ENCODE results near the gene COG4. TPM values are rescaled to one million over a fixed set of nuclear protein-coding genes. Genes with fewer than 3 reads are reported as not detected.

Gene COG4
- total RNA-seq, 2 donors from 2014 or later, result 44.2 to 46.7 TPM

DNA sequence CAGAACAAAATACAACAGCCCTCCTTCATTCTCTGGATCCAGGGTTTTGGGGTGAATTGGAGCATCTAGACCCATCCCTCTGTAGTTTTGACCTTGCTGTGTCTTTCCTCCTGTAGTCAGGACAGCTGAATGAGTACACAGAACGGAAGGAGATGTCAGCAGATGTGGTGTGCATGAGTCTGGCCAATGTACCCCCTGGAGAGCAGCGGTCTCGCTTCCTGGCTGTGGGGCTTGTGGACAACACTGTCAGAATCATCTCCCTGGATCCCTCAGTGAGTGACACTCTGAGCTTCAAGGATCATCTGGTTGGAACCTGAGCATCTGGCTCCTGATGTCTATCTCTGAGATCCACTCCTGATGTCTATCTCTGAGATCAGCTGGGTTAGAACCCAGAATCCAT is 32.7 kb upstream of the COG4 start:
- no peak overlapping the region for H3K27ac ChIP-seq
- TF ChIP-seq, protein P1, sequence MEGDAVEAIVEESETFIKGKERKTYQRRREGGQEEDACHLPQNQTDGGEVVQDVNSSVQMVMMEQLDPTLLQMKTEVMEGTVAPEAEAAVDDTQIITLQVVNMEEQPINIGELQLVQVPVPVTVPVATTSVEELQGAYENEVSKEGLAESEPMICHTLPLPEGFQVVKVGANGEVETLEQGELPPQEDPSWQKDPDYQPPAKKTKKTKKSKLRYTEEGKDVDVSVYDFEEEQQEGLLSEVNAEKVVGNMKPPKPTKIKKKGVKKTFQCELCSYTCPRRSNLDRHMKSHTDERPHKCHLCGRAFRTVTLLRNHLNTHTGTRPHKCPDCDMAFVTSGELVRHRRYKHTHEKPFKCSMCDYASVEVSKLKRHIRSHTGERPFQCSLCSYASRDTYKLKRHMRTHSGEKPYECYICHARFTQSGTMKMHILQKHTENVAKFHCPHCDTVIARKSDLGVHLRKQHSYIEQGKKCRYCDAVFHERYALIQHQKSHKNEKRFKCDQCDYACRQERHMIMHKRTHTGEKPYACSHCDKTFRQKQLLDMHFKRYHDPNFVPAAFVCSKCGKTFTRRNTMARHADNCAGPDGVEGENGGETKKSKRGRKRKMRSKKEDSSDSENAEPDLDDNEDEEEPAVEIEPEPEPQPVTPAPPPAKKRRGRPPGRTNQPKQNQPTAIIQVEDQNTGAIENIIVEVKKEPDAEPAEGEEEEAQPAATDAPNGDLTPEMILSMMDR (IDR thresholded peaks at IDR 0.05), result no peak
- ATAC-seq (ENCODE audit: insufficient number of reproducible peaks, low FRiP score, low read depth) (no peak), DNase-seq (ENCODE audit: low spot score) (no peak)
- no peaks in the 10 kb centered on the region for H3K4me1 ChIP-seq (ENCODE audit: control insufficient read depth in 1 of 2, low read depth in 2 of 2)
- H3K36me3 ChIP-seq, result peaks cover 50% of the 10 kb centered on the region
- H3K27me3 ChIP-seq (replicated peaks; ENCODE audit: insufficient read depth), result no peaks in the 10 kb centered on the region
- no peak overlapping the region for H3K4me3 ChIP-seq
- no peaks in the 10 kb centered on the region for H3K9me3 ChIP-seq

DNA sequence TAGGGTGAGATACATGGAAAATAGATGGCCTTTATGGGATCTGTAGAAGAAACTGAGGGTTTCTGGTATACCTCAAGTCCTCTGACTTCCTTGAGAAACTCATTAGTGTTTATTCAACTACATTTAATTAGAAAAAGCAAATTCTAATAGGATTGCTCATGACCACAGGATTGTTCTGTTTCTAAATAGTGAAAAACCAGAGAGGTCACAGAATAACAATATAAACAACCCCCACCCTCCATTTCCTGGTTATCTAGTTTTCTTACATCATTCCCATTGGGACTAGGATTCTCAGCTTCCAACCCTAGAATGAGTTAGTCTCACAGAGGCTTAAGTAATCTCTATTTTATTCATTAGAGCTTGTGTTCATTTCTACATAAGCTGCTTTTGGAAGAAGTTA is 30.3 kb upstream of the COG4 start:
- no peaks in the 10 kb centered on the region for H3K4me1 ChIP-seq (ENCODE audit: control insufficient read depth in 1 of 2, low read depth in 2 of 2)
- H3K36me3 ChIP-seq, result peaks cover 57% of the 10 kb centered on the region
- no peak overlapping the region for H3K27ac ChIP-seq
- TF ChIP-seq, protein P1 (IDR thresholded peaks at IDR 0.05), result no peak
- no peak for ATAC-seq (ENCODE audit: insufficient number of reproducible peaks, low FRiP score, low read depth)
- no peak overlapping the region for H3K4me3 ChIP-seq
- no peak for DNase-seq (ENCODE audit: low spot score)
- H3K9me3 ChIP-seq, result no peaks in the 10 kb centered on the region
- H3K27me3 ChIP-seq (replicated peaks; ENCODE audit: insufficient read depth), result no peaks in the 10 kb centered on the region

DNA sequence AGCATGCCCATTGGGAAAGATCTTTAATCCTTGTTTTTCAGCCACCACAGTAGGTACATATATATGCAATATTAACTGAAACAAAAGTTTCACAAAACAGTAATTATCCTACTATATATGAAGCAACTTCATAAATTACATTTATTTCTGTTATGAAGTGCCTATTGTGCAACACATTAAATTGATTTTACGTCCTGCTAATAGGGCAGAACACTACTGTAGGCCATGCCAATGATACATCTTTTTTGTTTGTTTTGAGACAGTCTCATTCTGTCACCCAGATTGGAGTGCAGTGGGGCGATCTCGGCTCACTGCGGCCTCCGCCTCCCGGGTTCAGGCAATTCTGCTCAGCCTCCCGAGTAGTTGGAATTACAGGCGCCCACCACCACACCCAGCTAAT is 29.3 kb upstream of the COG4 start:
- Histone ChIP-seq H3K27me3 (replicated peaks; ENCODE audit: insufficient read depth) (no peaks in the 10 kb centered on the region), H3K27ac (no peak overlapping the region), H3K9me3 (no peaks in the 10 kb centered on the region), H3K4me1 (ENCODE audit: control insufficient read depth in 1 of 2, low read depth in 2 of 2) (no peaks in the 10 kb centered on the region), H3K36me3 (peaks cover 63% of the 10 kb centered on the region), H3K4me3 (no peak overlapping the region)
- TF ChIP-seq, protein P1 (IDR thresholded peaks at IDR 0.05), result no peak
- no peak for ATAC-seq (ENCODE audit: insufficient number of reproducible peaks, low FRiP score, low read depth)
- DNase-seq (ENCODE audit: low spot score), result no peak

DNA sequence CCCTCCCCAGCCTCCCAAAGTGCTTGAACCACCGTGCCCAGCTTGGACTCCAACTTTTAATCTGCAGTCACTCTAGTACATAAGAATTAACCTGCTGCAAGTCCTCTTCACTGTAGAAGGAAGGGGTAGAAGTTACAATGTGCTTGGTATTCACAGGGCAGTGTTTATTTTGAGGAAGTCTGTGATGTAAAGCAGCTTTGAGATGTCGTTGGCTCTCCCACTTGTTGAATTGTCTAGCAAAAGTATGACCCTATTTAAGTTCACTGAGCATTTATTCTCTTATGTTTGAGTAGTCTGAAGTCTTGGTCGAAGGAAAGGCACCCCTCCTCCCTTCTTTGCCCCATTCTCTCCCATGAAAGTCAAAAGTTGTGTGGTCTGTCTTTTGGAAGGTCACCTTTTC is 28.4 kb upstream of the COG4 start:
- Histone ChIP-seq H3K27ac (no peak overlapping the region), H3K9me3 (no peaks in the 10 kb centered on the region), H3K4me1 (ENCODE audit: control insufficient read depth in 1 of 2, low read depth in 2 of 2) (no peaks in the 10 kb centered on the region), H3K4me3 (no peak overlapping the region), H3K36me3 (peaks cover 66% of the 10 kb centered on the region), H3K27me3 (replicated peaks; ENCODE audit: insufficient read depth) (no peaks in the 10 kb centered on the region)
- DNase-seq (ENCODE audit: low spot score) (no peak), ATAC-seq (ENCODE audit: insufficient number of reproducible peaks, low FRiP score, low read depth) (no peak)
- TF ChIP-seq, protein P1 (IDR thresholded peaks at IDR 0.05), result no peak

GRCh38 chr16:70550082-70550481 is 26.7 kb upstream of the COG4 start:
- Histone ChIP-seq H3K27ac (no peak overlapping the region), H3K4me1 (ENCODE audit: control insufficient read depth in 1 of 2, low read depth in 2 of 2) (no peaks in the 10 kb centered on the region)

More at GRCh38 chr16:70550082-70550481, 26.7 kb upstream of the COG4 start:
- DNase-seq (ENCODE audit: low spot score) (no peak), ATAC-seq (ENCODE audit: insufficient number of reproducible peaks, low FRiP score, low read depth) (no peak)
- H3K4me3 ChIP-seq, result no peak overlapping the region
- no peaks in the 10 kb centered on the region for H3K27me3 ChIP-seq (replicated peaks; ENCODE audit: insufficient read depth)
- H3K36me3 ChIP-seq, result peaks cover 73% of the 10 kb centered on the region
- TF ChIP-seq, protein P1 (IDR thresholded peaks at IDR 0.05), result no peak
- no peaks in the 10 kb centered on the region for H3K9me3 ChIP-seq
